Activated T-cell treated with anti-CD3 and anti-CD28 coated beads, Interleukin-2, amount 50 U/mL, for 72 hours (primary cell): ENCODE results near the gene DCLRE1A. TPM values are rescaled to one million over a fixed set of nuclear protein-coding genes. Genes with fewer than 3 reads are reported as not detected.

Experiments
- ATAC-seq, 2 donors: fragments of 150-1000 bp; cut with Tn5 transposase; replicated peaks in 1 of 2; 2 replicates each; pipeline ENCODE4 v1.10.0; 2021; ENCODE audit warnings: moderate library complexity in 2 of 2, mild to moderate bottlenecking in 1 of 2
- DNase-seq, 2 donors: peaks; one replicate each; pipeline ENCODE4 v3.0.0; 2021 to 2022; ENCODE audit warnings: mixed read lengths in 1 of 2
- H3K27ac Mint-ChIP-seq: one replicate; pipeline ENCODE4 v1.8.0; 2022; ENCODE audit warnings: mild to moderate bottlenecking, moderate library complexity, mixed read lengths
- H3K27me3 Mint-ChIP-seq: one replicate; pipeline ENCODE4 v1.8.0; 2022; ENCODE audit warnings: low read depth, mixed read lengths
- H3K36me3 Mint-ChIP-seq, 2 donors: one replicate each; pipeline ENCODE4 v1.8.0; 2022; ENCODE audit warnings: mixed read lengths in 2 of 2, mild to moderate bottlenecking in 1 of 2; ENCODE audit not compliant: insufficient read depth in 2 of 2
- H3K4me1 Mint-ChIP-seq: one replicate; pipeline ENCODE4 v1.8.0; 2022; ENCODE audit warnings: low read depth, mixed read lengths
- H3K4me3 Mint-ChIP-seq, 2 donors: one replicate each; pipeline ENCODE4 v1.8.0; 2022; ENCODE audit warnings: mild to moderate bottlenecking in 2 of 2, mixed read lengths in 2 of 2, moderate library complexity in 2 of 2
- H3K9me3 Mint-ChIP-seq, 2 donors: one replicate each; pipeline ENCODE4 v1.8.0; 2022; ENCODE audit warnings: mixed read lengths in 2 of 2
- total RNA-seq, 2 donors: library from RNA; stranded (reverse); gene quantifications; one replicate each; pipeline ENCODE4 v1.2.3, GENCODE V29; 2022

Gene DCLRE1A
- total RNA-seq, 2 donors from 2014 or later = 15.4 to 16.5 TPM

- H3K27me3 Mint-ChIP-seq = peaks cover 32% of the 10 kb centered on the region
Observed at GRCh38 chr10:113808168-113808567, 45.7 kb downstream of the DCLRE1A start.

GRCh38 chr10:113806503-113806902 lies 47.4 kb downstream of the DCLRE1A start:
- Mint-ChIP-seq H3K27me3 (peaks cover 33% of the 10 kb centered on the region), H3K4me1 (no peaks in the 10 kb centered on the region)
- no peak for ATAC-seq

More at GRCh38 chr10:113808168-113808567, 45.7 kb downstream of the DCLRE1A start:
- peaks cover 2 to 3% of the 10 kb centered on the region in 2 donors for H3K9me3 Mint-ChIP-seq
- no peaks in the 10 kb centered on the region for H3K36me3 Mint-ChIP-seq
- ATAC-seq (no peak), DNase-seq (no peak)
- no peak overlapping the region for H3K4me3 Mint-ChIP-seq
- no peak overlapping the region for H3K27ac Mint-ChIP-seq
- no peaks in the 10 kb centered on the region for H3K4me1 Mint-ChIP-seq

GRCh38 chr10:113802997-113803396 lies 50.9 kb downstream of the DCLRE1A start:
- ATAC-seq (no peak), DNase-seq (no peak)
- H3K27me3 Mint-ChIP-seq = peaks cover 18% of the 10 kb centered on the region
- H3K36me3 Mint-ChIP-seq = no peaks in the 10 kb centered on the region
- no peaks in the 10 kb centered on the region for H3K9me3 Mint-ChIP-seq
- H3K27ac Mint-ChIP-seq = no peak overlapping the region
- H3K4me1 Mint-ChIP-seq = no peaks in the 10 kb centered on the region
- H3K4me3 Mint-ChIP-seq = no peak overlapping the region

More at GRCh38 chr10:113806503-113806902, 47.4 kb downstream of the DCLRE1A start:
- no peak for DNase-seq
- Mint-ChIP-seq H3K36me3 (no peaks in the 10 kb centered on the region), H3K27ac (no peak overlapping the region), H3K9me3 (no peaks in the 10 kb centered on the region), H3K4me3 (no peak overlapping the region)

- no peak overlapping the region for H3K27ac Mint-ChIP-seq
- no peaks in the 10 kb centered on the region for H3K4me1 Mint-ChIP-seq
- H3K4me3 Mint-ChIP-seq = no peak overlapping the region
- no peaks in the 10 kb centered on the region for H3K36me3 Mint-ChIP-seq
- peaks cover 23% of the 10 kb centered on the region for H3K27me3 Mint-ChIP-seq
- DNase-seq (no peak), ATAC-seq (no peak)
- H3K9me3 Mint-ChIP-seq = no peaks in the 10 kb centered on the region
Observed at GRCh38 chr10:113801569-113801968, 52.3 kb downstream of the DCLRE1A start.

GRCh38 chr10:113791691-113792090 lies 62.2 kb downstream of the DCLRE1A start:
- no peak for ATAC-seq
- no peaks in the 10 kb centered on the region for H3K9me3 Mint-ChIP-seq
- no peak for DNase-seq
- no peaks in the 10 kb centered on the region for H3K4me1 Mint-ChIP-seq
- no peak overlapping the region for H3K4me3 Mint-ChIP-seq
- no peak overlapping the region for H3K27ac Mint-ChIP-seq
- H3K27me3 Mint-ChIP-seq = peaks cover 24% of the 10 kb centered on the region
- H3K36me3 Mint-ChIP-seq = no peaks in the 10 kb centered on the region

GRCh38 chr10:113788604-113789083 lies 65.2 kb downstream of the DCLRE1A start:
- no peak for ATAC-seq
- H3K4me3 Mint-ChIP-seq = no peak overlapping the region
- no peaks in the 10 kb centered on the region for H3K9me3 Mint-ChIP-seq
- H3K27ac Mint-ChIP-seq = no peak overlapping the region
- H3K36me3 Mint-ChIP-seq = no peaks in the 10 kb centered on the region
- DNase-seq = no peak
- H3K4me1 Mint-ChIP-seq = no peaks in the 10 kb centered on the region
- H3K27me3 Mint-ChIP-seq = peaks cover 7% of the 10 kb centered on the region

Other genes with a start within 250 kb of the DCLRE1A start
- not detected for gene NRAP, start 190.0 kb downstream of the DCLRE1A start, total RNA-seq
- gene CASP7, start 174.2 kb downstream of the DCLRE1A start, total RNA-seq = 10 to 100 TPM in 1 of 2 donors, 1 to 10 TPM in 1; 9.9 to 18.5 TPM
- not detected for gene PLEKHS1, start 102.4 kb downstream of the DCLRE1A start, total RNA-seq
- 10 to 100 TPM; 30.6 to 30.9 TPM for gene NHLRC2, start 579 bp upstream of the DCLRE1A start, total RNA-seq
- not detected for gene ADRB1, start 189.8 kb upstream of the DCLRE1A start, total RNA-seq